Muscle of arm (tissue), 12 donors: Measurements from ENCODE around the gene PRMT7. TPM values are rescaled to one million over a fixed set of nuclear protein-coding genes. Genes with fewer than 3 reads are reported as not detected.

Experiments
- DNase-seq: peaks from one replicate; pipeline ENCODE4 v3.0.0-alpha.2; 2013
- polyA plus RNA-seq, 12 donors: library from polyadenylated mRNA; unstranded; fragments of 120-200 nt; gene quantifications; one replicate each; pipeline ENCODE4 v1.2.1, GENCODE V29; 2013; ENCODE audit not compliant: insufficient read length in 12 of 12

The PRMT7 gene
- polyA plus RNA-seq, 12 donors: 33.0 to 56.0 (median 40.2) TPM; not detected in 1

DNA sequence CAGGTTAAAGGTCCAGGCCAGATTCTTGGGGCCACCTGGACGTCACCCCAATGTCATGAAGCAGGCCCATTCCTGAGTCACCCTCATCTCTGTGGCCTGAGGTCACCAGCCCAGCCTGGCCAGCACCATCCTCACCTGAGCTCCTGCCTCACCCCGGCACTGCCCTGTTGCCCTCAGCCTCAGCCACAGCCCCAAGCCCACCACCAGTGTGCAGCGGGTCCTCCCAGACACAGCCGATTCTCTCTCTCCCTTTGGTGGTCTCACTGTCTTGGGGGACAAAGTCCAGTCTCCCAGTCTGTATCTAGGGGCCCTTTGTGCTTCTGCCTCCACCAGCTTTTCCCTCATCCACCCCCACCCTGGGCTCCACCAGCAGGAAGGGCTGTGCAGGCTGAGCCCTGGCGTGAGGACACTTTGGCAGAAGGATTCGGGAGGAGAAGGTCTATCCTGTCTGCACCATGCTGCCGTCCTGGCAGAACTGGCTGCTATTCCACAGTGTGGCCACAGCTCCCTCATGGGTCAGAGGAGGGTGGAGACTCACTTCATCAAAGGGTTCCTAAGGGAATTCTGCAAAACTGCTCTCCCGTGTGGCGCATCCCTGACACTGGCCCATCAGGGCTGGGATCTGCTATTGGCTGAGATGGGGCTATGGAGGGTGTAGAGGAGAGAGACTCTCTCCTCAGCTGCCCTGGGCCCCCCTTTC is 64.3 kb downstream of the PRMT7 start:
- DNase-seq: no peak

DNA sequence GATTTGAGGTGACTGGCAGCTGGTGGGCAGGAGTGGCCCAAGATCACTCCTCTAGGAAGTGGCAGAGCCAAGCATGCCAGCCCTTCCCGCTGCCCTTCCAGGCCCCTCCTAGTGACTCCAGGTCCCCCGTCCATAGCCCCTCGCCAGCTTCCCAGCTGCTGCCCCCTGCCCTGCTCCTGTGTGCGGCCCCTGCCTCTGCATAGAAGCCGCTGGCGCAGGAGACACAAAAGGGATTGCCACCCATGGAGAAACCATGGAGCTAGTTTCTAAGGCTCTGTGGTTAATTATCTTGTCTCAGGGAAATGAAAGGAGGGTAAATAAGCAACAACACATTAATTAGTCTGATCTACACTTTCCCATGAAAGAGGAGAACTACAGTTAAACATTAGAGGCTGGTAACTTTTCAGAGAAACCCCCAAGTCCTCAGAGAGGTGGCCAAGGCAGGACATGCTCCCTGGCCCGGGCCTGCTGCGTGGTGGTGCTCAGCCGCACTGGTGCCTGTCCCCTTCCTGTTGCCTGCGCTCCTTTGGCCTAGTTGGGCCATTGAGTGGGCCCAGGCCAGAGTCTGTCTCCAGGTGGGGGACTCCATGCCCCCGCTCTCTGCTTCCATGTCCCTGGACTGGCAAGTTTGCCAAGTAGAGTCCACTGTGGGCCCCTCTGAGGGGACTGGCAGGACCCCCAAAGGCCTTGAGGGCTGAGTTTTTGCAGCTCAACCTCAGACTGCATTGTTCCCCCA is 65.2 kb downstream of the PRMT7 start:
- DNase-seq: no peak

DNA sequence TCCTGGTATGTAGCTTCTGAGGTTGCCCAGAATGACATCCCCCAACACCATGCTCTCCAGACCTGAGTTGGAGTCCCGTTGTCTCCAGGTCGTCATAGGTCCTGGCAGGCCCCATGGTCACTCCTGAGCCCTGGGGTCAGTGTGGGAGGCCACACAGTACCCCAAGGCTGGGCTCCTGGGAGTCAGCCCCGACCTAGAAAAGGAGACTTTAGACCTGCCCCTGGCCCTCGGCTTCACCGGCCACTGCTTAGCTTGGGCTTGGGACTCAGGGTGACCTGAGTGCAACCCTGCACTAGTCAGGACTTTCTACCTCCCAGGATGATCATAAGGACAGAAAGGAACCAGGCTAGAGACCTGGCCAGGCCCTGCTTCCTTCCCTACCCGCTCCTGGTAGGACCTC is 65.8 kb downstream of the PRMT7 start:
- no peak for DNase-seq

DNA sequence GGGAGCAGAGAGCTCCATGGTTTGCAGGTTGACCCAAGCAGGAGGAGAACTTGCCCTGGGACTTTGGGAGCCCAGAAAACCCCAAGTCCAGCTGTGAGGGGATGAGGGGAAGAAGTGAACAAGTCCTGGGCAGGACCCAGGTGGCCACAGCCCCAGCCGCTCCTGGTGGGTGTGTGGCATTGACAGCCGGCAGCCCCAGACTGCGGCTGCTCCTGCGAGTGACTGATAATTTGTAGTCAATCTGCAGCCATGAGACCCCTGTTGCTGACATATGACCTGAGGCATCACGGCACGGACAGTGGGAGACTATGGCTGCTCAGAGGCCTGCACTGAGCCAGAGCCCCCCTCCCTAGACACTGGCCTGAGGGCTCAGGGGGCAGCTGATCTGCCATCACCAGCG is 66.4 kb downstream of the PRMT7 start:
- DNase-seq: no peak

DNA sequence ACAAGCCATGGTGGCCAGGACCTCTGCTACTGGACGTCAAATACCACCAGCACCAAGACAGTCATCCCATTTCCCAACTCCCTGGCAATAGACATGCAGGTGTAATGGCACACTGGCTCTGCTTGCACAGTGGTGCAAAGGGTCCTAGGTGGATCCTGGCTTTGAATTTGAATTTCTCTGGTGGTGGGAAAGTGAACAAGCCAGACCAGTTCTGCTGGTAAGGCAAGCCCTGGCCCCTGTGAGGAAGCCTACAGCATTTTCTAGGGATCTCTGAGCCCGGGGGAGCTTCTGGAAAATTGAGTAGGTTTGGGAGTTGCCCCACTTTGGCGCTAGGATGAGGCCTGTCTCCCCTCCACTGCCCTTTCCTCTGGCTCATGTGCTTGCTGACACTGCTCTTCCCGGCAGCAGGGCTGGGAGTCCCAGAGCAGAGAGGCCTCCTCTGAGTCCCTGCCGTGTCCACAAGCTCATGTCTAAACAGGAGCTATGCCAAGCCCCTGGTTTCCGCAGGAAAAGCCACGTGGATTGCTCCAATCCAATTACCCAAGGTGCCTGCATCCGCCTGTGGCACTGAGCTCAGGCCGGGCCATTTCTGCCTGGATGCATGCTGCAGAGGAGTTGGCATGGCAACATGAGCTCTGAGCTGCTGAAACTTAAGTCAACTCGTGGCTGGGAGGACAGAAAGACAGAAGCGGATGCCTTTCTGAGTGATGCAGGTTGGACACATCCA is 67.0 kb downstream of the PRMT7 start:
- no peak for DNase-seq

DNA sequence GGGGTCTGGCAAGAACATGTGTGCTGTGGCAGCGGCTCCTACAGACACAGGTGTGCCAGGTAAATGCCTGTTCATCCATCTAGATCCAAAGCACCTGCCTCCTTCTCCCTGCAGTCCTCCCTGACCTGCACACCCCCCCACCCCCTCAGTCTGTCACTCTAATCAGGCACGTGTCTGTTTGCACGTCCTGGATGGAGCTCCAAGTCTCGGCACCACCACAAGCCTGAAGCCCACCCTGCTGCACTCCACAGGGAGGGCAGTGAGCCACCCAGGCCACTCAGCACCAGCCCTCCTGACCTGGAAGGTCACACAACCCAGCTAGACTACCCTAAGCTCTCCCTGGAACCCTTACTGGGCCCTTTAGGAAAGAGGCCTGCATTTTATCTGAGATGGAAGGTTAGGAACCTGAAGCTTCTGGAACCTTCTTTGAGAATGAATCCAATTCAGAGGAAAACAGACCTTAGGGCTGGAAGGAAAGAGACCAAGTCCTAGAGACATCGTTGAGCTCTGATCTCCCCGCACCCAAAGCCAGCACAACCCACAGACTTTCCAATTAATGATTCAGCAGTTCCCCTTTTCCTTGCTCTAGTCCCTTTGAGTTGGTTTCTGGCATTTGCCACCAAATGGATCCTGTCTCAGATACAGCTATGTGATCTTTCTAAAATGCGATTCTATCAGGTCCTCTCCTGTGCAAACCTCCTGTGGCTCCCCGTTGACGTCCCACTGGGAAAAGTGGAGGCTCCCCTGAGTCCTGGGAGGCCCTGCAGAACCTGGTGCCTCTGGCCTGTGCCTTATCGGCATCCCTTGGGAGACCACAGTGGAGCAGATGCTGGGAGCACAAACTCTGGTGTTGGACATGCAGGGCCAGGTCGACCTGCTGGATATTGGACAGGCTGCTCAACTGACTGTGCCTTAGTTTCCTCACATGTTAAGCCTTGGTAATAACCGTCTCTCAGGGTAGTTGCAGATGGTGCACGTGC is 67.9 kb downstream of the PRMT7 start:
- no peak for DNase-seq

DNA sequence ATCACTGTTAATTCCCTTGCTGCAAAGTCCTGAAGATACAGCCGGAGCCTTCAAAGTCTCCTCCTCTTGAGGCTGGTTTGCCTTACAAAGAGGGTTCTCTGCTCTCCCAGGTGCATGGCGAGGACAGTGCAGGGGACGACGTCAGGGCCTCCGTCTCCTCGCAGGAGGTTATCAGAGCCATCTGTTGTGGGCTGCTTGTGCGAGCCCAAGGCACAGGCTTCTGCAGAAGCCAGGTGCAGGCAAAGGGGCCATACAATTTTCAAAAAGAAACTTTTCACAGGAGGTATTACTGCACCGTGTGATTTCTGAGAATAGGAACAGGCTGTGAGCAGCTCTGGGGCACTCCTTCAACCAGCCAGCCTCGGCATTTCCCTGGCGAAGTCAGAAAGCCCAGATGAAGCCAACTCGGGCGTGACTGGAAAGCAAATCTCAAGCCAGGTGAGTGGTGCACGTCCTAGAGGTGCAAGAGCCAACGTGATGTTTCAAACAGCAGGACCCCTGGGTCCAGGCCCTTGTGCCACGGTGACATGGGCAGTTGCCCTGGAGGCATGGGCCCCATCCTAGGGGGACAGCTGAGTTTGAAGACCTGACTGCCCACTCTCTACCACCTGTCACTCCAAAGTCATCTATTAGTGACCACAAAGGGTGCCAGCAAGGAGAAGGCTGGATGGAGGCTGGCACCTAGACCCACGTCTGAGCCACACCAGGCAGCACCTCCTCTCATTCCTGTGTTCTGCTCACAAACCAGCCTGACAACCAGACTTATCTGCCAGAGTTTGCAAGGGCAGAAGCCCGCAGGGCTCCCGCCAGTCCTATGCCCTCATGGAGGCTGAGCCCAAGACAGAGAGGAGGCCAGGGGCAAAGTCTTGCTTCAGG is 68.9 kb downstream of the PRMT7 start:
- no peak for DNase-seq

DNA sequence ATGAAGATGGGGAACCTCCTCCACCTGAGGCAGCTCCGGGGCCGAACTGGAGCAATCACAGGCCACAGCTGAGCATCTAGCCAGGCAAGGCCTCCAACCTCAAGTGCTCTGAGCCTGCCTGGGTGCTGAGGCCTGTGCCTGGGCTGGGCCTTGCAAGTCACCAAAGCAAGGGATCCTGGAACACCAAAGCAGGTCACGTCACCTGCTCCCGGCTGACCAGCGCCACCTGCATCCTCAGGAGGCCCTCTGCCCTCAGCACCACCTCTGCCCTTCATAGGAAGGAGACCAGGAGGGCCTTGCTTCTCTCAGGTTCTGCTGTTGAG is 69.5 kb downstream of the PRMT7 start:
- no peak for DNase-seq

DNA sequence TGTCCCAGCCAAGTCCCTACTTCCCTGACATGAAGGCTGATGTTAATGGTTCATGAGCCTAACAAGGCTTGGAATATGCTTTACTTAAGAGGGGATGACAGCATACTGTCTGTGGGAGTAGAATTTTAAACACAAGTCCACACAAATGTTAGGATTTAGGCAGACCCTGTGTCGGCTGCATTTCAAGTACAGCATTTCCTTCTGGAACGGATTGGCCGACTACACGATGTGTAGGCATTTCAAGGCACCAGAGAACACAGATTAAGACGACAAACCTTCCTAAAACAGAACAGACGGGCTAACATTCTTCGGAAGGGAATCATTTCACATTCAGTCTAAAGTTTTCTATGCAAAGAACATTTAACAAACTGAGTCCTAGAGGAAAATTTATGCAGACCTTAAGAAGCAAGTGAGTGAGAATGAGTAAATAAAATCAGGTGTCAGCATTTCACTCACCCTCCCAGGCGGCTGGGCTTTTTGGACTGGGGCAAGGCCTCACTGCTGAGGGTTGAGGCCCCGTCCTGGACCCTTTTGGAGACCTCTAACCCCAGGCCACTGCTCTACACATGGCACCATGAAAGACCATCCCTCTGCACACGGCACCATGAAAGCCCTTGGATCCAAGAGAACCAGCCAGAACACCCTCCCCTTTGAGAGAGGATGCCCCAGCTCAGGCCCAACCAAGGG is 70.0 kb downstream of the PRMT7 start:
- no peak for DNase-seq

DNA sequence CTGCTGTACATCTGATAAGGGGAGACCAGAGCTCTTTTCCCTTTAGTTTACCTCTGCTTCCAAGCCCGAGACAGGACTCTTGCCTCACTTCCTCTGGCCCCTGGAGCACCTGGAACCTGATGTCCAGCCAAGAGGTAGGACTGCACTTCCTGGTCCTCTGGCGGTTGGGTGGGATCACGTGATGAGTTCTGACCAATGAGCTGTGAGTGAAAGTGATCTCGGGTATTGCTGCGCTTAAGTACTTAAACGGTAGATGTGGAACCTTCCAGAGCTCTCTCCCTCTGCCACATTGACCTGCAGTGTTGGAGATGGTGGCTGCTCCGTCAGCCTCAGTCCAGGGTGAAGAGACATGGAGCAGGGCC is 70.5 kb downstream of the PRMT7 start:
- DNase-seq: no peak

DNA sequence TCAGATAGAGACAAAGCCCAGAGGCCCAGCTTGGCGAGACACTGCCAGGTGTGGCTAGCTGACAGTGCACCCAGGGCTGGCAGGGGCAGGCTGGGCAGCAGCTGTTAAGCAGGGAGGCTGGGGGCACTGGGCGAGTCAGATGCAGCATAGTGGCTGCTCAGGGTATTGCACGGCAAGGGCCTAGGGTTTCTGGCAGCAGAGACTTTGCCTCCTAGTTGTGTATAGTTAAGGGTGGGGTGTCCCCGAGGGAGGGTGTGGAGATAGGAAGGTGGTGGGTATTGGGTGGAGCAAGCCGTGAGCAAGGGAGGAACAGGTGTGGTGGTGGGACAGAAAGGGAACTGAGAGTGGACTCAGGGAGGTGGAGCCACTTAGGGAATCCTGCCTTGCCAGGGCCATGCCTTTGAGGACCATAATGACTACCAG is 71.5 kb downstream of the PRMT7 start:
- no peak for DNase-seq

DNA sequence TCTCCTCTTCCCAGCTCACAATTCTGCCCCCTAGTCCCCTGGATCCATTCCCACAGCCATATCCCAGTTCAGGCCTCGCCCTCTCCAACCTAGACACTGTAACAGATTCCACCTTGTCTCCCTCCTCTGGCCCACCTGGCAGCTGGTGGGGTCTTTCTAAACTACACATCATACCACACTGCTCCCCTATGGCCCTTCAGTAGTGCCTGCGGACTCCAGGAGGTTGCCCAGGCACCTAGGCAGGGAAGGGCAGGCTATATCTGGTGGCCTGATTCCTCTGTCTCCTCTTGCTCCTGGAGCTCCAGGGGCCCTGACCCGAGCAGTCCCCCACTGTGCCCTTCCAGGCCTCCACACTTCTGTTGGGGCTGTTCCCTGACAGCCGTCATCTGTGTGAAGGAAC is 73.0 kb downstream of the PRMT7 start:
- no peak for DNase-seq

DNA sequence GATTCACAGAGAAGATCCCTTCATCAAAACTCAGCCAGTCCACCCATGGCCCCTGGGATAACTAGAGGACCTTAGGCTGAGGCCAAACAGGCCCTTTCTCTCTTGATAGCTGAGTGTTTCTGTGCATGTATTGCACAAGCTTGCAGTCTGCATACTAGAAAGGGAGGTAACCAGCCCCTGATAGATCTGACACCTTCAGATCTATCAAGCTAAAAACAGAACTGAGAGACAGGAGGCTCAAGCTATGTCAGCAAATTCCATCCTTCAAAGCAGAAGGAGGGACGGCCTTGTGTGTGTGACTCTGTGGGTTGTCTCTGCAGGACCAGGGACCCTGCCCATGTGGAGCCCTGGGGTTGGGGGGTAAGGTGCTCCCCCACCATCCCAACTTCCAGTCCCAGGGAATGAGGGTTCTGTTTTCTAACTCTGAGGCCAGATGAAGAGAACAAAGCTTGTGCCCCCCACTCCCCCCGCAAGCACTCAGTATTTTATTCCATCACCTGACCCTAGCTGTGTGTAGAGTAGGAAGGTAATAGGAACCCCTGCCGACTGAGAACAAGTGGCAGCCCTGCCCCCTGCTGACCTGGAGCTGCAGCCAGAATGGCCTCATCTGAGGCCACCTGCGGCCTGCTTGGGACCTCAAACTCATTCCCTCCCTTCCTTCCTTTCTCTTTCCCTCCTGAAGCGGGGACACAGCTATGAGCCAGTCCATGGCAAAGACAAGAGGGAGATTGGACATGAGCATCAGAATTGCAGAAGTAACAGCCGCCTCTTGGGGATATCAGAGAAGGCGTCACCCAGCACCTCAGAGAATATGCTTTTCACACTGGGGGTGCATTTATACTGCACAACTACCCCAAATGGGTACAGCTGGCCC is 73.7 kb downstream of the PRMT7 start:
- DNase-seq: no peak

DNA sequence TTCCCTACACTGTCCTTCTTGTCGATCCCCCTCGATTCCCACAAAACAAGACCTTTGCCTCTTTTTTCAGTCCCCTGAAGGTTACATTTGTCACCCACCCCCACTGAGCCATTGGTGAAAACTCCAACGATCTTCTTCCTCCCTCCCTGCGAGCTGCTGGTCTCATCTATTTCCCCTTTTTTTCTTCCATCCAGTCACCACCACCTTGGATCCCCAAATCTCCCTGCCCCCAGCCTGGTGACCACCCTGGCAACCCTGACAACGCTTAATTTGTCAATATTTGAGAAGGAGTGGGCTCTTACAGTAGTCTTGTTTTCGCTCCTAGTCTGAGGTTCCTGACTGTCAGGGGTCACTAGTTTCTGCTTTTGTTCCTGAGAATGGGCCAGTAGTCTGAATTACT is 74.6 kb downstream of the PRMT7 start:
- DNase-seq: no peak

DNA sequence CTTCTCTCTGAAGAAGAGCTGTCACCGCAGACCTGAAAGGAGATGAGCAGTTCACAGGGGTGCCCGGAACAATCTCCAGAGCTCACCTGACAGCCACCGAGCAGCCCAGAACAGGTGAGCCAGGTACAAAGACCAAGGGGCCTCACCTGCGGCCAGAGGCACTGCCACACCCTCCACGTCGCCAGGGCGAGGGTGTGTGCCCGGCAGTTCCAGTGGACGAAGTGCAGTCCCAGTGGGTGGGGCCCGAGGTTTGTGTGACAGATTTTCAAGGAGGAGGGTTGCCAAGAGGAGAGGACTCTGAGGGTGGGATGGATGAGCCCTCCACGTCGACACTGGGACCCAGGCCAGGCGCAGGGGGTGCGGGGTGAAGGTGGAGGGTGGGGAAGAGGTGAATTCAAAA is 75.8 kb downstream of the PRMT7 start:
- no peak for DNase-seq

DNA sequence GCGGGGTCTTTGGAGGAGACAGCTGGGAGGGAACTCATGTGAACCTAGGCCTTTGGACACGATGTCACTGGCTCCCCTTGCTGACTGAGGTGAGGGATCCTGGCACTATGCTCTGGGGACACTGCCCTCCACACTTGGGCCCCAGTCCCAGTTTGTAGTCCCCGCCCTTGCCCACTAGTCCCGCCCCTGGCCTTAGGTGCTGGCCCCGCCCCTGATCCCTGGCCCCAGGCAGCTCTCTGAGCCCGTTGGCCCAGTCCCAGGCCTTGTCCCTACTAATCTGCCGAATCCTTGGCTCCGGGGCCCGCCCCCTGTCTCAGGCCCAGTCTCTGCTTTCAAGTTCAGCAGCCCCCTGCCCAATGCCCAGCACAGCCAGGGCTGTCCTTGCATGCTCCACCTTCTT is 76.5 kb downstream of the PRMT7 start:
- DNase-seq: no peak

DNA sequence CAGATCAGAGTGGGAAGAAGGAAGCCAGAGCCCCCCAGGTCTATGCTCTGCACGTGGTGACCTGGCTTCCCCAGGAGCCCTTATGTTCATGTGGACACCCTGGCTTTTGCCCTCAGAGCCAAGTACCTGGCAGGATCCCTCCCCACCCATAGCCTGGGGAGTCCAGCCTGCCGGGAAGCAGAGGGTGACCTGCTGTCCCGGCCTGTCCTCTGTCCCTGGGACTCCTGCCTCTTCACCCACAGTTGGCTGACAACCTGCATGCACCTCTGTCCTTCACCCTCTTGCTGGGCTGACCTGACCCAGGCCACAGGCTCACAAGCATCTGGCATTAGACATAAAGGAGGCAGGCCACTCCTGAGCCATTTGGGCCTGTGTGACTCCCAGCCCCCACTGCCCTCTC is 77.3 kb downstream of the PRMT7 start:
- DNase-seq: no peak

DNA sequence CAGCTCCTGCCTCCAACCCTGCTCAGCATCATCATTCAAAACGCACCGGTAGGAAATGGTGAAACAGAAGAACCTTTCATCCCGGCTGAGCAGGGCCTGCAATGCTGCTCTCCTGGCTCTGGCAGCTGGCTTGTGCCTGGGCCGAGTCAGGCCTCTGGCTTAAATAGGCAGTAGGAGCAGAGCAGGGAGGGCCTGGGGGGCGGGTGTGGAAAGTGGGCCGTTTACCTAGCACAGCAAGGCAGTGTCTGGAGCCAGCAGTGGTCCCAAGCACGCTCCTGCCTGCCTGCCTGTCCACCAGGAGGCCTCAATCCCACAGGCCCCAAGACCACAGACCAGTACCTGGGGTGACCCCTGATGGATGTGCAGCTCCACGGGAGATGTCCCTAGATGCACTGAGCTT is 78.2 kb downstream of the PRMT7 start:
- no peak for DNase-seq

DNA sequence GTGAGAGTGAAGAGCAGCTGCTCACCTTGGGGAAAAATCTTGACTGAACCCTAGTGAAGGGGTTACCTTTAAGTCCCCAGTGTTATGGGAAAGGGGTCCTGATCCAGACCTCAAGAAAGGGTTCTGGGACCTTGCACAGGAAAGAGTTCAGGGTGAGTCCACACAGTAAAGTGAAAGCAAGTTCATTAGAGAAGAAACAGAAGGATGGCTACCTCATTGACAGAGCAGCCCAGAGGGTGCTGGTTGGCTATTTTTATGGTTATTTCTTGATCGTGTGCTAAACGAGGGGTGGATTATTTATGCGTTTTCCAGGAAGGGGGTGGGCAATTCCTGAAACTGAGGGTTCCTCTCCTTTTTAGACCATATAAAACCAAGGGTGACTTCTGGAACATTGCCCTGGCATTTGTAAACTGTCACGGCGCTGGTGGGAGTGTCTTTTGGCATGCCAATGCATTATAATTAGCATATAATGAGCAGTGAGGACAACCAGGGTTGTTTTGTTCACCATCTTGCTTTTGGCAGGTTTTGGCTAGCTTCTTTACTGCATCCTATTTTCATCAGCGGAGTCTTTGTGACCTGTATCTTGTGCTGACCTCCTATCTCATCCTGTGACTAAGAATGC is 79.0 kb downstream of the PRMT7 start:
- no peak for DNase-seq
